HUES6 (cell line): ENCODE results near the gene MGMT.

Experiments
- H3K27ac ChIP-seq: 2 replicates; pipeline ENCODE4 v1.7.0; 2013; ENCODE audit warnings: low read depth, mild to moderate bottlenecking, low read length, inconsistent platforms
- H3K27me3 ChIP-seq: 2 replicates; pipeline ENCODE4 v1.6.1; 2013; ENCODE audit warnings: low read length; ENCODE audit not compliant: control insufficient read depth, insufficient read depth
- H3K36me3 ChIP-seq: 2 replicates; pipeline ENCODE4 v1.6.1; 2013; ENCODE audit warnings: low read length; ENCODE audit not compliant: control insufficient read depth, insufficient read depth
- H3K4me1 ChIP-seq: 2 replicates; pipeline ENCODE4 v1.6.1; 2013; ENCODE audit warnings: low read length; ENCODE audit not compliant: control insufficient read depth, insufficient read depth
- H3K4me3 ChIP-seq: 2 replicates; pipeline ENCODE4 v1.5.1; 2013; ENCODE audit warnings: low read depth, low read length
- H3K9ac ChIP-seq: one replicate; pipeline ENCODE4 v1.6.1; 2013; ENCODE audit warnings: mild to moderate bottlenecking, low read length
- H3K9me3 ChIP-seq: 2 replicates; pipeline ENCODE4 v1.6.1; 2013; ENCODE audit warnings: low read depth, low read length; ENCODE audit not compliant: control insufficient read depth, insufficient read depth

MGMT gene

GRCh38 chr10:129814681-129815646 is 347.9 kb downstream of the MGMT start:
- Histone ChIP-seq H3K9ac (no peak overlapping the region), H3K9me3 (peaks cover 9% of the 10 kb centered on the region), H3K27me3 (no peaks in the 10 kb centered on the region), H3K27ac (no peak overlapping the region), H3K4me1 (no peaks in the 10 kb centered on the region), H3K36me3 (no peaks in the 10 kb centered on the region), H3K4me3 (no peak overlapping the region)

GRCh38 chr10:129815898-129816655 is 349.0 kb downstream of the MGMT start:
- H3K36me3 ChIP-seq = no peaks in the 10 kb centered on the region
- H3K4me3 ChIP-seq = no peak overlapping the region
- no peak overlapping the region for H3K9ac ChIP-seq
- H3K9me3 ChIP-seq = peaks cover 9% of the 10 kb centered on the region
- no peak overlapping the region for H3K27ac ChIP-seq
- H3K4me1 ChIP-seq = no peaks in the 10 kb centered on the region
- H3K27me3 ChIP-seq = no peaks in the 10 kb centered on the region

- H3K27ac ChIP-seq = no peak overlapping the region
- peaks cover 9% of the 10 kb centered on the region for H3K9me3 ChIP-seq
- no peak overlapping the region for H3K9ac ChIP-seq
- H3K4me1 ChIP-seq = no peaks in the 10 kb centered on the region
- no peaks in the 10 kb centered on the region for H3K36me3 ChIP-seq
- no peaks in the 10 kb centered on the region for H3K27me3 ChIP-seq
- no peak overlapping the region for H3K4me3 ChIP-seq
Measured at GRCh38 chr10:129816656-129817045, 349.6 kb downstream of the MGMT start.
